GM12801 (cell line): Measurements from ENCODE around the gene ADAM30.

Source experiments
- CTCF ChIP-seq: IDR thresholded peaks from one replicate; pipeline ENCODE4 v1.5.1; 2011; ENCODE audit warnings: control low read depth; ENCODE audit not compliant: insufficient read length; ENCODE audit errors: extremely low read depth

Gene ADAM30

GRCh38 chr1:119929643-119930315 lies 33.5 kb upstream of the ADAM30 start:
- TF ChIP-seq CTCF = no peak

DNA sequence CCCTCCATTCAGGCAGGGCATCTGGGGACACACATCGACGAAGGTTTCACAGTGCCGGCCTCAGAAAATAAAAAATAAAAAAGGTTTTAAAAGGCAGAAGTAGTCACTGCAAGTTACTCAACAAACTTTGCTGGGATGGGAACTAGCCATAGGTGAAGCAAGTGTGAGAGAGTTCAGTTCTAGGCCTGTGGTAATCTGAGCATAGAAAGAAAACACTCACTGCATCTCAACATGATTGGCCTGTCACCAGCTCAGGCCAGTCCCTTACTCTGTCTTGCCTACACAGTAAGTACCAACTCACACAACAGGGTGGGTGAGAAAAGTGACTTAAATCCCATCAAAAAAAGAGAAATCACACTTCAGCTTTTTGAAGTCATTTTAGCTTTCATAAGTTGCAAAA lies 30.2 kb upstream of the ADAM30 start:
- no peak for TF ChIP-seq CTCF

- no peak for TF ChIP-seq CTCF
These were observed 28.9 kb upstream of the ADAM30 start for GRCh38 chr1:119924948-119925898.

DNA sequence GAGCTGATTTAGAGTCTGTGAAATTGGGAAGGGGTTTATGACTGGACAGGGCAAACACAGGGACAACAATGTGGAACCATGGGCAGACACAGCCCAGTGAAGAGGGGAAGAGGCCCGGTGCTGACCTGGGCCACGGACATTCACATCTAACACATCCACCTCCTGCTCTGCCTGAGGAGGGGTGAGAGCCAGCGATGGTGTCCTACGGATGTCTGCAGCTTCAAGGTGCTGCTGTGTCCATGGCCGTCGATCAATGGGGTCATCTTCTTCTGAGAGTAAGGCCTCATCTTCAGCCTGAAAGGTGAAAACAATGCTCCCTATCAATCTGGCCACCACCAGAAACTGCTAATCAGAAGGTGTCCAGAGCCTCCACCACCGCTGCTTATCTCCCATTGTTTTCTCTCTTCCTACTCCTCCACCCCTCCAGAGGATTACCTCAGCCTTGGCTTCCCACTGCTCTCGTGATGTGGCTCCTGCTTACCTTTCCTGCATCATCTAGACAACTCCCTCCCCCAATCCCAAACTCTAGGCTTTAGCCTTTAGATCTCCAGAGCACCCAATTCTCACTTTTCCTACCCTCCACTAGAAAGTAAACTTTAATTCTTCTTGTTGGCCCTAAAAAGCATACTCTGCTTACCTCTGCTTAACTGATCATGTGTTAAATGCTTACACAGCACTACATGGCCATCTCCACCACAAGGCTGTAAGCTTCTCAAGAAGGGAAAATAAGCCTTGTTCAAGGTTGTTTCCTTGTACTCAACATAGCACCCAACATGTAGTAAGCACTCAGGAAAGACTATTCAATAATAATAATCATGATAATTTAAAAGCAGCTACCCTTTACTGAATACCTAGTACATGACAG lies 24.0 kb upstream of the ADAM30 start:
- no peak for TF ChIP-seq CTCF

GRCh38 chr1:119919241-119919640 lies 22.9 kb upstream of the ADAM30 start:
- TF ChIP-seq CTCF = no peak

DNA sequence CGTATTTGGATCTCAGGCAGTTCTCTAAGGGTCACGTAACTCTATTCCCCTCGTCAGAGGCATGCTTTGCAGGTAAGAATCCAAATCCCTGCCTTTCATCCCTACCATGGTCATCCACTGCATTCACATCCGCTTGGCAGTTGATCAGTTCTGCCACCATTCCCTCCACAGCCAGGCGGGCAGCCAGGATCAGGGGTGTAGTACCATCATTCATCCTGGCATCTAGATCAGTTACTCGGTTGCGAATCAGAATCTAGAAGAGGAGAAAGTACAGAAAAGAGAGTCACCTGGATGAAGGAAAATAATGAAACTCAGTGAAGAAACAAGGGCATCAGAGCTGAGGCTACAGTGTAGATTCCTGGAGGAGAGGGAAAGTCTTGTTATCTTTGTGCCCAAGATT lies 22.0 kb upstream of the ADAM30 start:
- no peak for TF ChIP-seq CTCF
